GM12892 (cell line): Measurements from ENCODE around the gene FASLG.

Source experiments
- POLR2A ChIP-seq: IDR thresholded peaks from 2 replicates; pipeline ENCODE4 v1.6.1; 2011; ENCODE audit warnings: low read depth, low read length, control low read depth
- POLR2AphosphoS5 ChIP-seq: IDR thresholded peaks from 2 replicates; pipeline ENCODE4 v1.6.1; 2011; ENCODE audit warnings: low read depth, low read length, control low read depth

- TF ChIP-seq POLR2A (no peak), POLR2AphosphoS5 (no peak)
Observed at GRCh38 chr1:172616195-172616594, 42.7 kb upstream of the FASLG start.
